T1000 (cell line): ENCODE measurements around the gene NDUFB10.
"Not testable (repeated sequence)": the region's sequence is repeated elsewhere in the genome, so short reads cannot be mapped to it uniquely, and the experiment has no call there.

Experiments used
- DNase-seq: peaks from one replicate; lab custom pipeline; 2025; ENCODE audit warnings: mixed read lengths; lab: John Stamatoyannopoulos, UW

The NDUFB10 gene

DNA sequence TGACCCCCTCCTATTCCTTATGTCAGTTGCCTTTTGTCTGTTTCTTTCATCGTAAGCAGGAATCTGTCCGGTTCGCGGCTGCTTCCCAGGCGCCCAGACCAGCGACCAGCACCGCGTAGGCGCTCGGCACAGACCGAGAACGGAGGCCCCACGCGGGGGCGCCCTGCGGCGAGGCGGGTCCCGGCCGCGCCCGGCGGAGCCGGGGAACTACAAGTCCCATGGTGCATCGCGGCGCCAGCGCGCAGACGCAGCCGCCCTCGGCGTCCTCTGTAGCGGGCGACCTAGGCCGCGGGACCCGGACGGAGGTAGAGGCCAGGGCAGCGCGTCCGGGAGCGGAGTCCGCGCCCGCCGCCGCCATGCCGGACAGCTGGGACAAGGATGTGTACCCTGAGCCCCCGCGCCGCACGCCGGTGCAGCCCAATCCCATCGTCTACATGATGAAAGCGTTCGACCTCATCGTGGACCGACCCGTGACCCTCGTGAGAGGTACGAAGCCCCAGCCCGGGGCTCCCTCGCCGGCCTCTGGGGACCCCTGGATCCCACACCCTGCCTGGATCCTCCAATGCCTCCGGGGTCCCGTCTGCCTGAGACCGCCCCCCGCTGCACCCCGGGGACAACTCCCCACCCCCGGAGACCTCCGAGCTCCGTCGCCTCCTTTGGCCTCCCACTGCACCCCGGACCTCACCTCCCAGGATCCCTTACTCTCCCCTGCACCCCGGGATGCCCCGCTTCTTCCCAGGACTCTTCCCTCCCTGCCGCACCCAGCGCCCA lies at the start of gene NDUFB10:
Gene NDUFB10, plus strand, starts transcription at position 270 of the 771 bp plus-strand sequence. Its CDS starts 87 bp downstream, at position 357.
- peak; percentile 88 for DNase-seq

DNA sequence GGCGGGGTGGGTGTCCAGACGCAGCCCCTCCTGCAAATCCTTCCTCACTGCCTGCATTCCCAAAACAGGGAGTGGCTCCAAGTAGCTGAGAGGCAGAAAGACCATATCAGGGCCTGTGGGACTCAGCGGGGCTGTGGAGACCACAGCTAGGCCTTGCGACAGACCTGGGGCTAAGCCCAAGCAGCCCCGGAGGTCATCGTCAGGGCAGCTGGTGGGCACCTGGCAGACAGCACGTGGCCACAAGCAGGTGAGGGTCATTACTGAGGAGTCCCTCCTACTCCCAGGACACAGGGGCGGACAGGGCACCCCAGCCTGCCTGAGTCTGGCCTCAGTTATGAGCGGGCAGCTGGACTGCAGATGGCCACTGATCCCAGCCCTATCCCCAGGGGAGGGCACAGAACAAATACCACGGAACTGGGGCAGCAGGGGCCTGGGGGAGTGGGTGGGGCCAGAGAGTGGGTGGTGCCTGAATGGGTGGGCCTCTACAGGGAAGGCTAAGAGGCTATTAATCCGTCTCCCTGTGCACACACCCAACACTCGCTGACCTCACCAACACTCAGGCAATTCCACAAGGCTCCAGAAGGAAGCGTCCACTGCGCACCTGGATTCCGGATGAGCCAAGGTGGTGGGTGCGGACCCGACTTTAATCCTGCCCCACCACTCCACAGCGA lies 49.6 kb upstream of the NDUFB10 start:
- no peak for DNase-seq

DNA sequence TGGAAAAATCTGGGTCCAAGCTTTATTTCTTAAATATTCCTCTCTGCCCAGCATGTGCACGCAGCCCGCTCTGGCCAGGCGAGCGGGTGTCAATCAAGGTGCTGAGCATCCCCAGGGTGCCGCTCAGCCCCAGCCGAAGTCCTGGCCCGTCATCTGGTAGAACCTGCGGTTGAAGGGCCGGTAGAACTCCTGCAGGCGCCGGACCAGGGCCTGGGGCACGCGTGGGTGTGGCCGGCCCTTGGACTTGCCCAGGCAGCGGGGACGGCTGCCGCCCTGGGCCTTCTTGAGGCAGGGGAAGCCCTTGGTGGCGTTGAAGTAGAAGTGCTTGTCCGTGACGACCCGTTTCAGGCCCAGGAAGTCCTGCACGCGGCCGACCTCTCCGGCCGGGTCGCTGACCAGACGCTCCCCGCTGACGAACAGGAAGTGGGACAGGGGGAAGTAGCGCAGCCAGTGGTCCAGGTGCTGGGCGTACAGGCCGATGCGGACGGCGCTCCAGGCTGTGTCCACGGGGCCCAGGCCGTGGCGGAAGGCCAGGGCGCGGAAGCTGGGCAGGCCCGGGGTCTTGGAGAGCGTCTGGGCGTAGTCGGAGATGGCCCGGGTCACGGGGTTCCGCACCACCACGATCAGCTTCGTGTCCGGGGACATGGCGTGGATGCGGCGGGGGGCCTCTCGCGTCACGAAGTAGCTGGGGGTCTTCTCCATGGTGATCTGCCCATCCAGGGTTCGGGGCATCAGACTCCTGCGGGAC lies 47.7 kb upstream of the NDUFB10 start:
- no peak for DNase-seq

DNA sequence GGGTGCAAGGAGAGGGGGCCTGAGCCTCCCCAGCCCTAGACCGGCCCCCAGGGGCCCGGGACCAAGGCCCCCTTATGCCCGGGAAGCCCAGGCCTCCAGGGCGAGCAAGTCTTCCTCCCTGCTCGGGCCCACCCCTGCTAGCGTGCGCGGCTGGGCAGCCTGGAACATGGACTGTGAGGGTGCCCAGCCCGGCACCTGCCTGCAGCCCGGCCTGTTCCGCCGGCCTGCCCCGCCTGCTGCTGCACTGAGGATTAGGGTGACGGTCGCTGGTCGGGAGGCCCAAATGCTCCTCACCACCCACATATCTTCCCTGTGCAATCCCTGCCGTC lies 47.2 kb upstream of the NDUFB10 start:
- no peak for DNase-seq

DNA sequence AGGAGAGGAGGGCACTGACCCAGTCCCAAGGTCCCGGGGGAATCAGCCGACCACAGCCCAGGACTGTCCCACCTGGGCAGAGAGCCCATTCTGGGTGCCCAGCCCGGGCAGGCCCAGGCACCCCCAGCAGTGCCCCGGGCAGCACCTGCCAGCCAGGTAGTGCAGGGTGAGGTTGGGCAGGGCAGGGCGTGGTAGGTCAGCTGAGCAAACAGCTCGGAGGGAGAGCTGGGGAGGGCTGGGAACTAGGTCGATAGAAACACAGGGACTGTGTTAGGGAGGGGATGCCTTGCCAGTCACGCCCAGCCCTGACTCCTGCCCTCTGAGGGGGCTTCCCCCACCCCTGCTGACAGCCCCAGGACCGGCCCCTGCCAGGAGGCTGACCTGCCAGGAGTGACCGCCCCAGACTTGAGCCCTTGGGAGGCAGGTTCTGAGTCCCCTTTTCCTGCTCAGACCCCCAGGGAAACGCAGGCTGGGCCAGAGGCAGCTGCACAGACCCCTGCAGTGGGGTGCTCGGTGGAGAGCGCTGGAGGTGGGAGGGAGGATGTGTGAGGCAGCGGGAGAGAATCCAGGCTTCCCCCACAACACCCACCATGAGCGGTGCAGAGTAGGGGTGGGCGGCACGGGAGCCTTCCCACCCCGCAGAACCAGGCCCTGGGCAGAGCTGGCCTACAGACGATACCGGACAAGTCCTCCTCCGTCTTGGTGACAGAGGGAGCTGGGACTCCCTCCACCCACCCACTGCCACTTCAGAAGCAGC lies 45.8 kb upstream of the NDUFB10 start:
- DNase-seq = no peak

DNA sequence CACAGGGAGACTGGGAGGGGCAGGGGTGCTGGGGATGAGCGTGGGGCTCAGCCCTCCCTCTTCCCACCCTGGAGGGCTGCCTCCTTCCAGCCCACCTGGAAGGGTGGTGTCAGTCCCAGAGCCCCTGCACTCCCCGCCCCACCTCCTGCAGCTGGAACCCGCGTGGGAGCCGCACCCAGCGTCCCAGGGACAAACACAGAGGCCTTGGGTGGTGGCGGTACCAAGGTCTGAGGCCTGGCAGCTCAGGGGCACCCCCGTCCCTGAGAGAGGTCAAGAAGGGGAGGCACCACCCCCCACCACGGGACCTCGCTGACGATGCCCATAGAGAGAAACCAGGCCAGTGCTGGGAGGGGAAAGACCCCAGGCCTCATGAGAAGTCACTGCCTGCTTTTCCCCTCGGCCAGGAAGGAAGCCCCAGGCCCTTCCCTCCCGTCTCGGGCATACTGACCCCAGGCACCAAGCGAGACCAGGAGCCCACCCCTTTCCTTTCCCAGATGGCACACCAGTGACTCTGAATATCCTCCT lies 45.2 kb upstream of the NDUFB10 start:
- no peak for DNase-seq

DNA sequence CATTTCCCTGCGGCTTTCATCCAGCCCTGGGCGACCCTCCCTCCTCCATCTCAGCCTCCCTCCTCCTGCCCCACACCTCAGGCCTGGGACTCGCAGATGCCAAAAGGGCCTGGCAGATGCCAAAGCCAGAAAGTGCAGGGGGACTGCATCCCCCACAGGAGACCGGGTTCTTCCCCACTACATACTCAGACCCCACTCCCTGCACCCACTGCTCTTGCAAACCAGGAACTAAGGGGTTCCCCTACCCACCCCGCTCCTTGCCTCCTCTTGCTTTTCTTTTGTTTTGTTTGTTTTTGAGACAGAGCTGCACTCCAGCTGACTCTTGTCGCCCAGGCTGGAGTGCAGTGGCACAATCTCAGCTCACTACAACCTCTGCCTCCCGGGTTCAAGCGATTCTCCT lies 44.4 kb upstream of the NDUFB10 start:
- no peak for DNase-seq

DNA sequence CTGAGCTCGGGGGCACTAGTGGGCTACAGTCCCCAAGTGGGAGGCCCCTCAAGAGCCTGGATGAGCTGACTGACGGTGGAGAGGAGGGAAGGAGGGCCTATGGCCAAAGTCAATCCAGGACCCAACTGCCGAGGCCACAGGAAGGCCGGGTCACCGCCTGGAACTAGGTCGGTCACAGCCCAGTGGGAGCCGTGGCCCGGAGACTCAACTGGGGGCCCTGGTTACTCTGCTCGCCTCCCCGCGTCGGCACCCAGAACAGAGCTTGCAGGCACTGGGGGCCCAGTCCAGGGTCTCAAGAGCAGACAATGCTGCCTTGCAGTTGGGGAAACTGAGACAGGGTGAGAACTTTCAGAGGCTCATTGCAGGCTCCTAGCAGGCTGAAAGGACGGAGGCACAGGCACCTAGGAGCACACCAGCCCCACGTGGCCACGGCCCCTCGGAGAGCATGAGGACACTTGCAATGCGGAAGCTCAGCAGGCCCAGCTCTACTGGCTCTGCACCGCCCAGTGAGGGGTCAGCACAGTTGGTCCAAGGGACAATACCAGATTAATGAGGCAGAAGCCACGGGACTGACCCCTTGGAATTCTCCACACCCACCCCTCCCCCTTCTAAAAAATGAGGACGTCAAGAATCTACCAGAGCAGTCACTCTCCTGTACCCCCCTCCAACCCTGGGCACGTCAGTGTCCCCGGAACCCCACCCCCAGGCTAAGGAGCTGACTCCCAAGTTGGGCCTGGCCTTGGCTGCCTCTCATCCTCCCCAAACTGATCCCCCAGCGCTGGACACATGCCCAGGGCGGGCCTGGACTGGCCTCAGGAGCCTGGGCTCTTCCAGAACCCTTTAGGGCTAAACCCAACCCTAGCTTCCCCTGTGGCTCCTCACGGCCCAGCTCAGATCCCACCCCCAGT lies 43.4 kb upstream of the NDUFB10 start:
- no peak for DNase-seq

DNA sequence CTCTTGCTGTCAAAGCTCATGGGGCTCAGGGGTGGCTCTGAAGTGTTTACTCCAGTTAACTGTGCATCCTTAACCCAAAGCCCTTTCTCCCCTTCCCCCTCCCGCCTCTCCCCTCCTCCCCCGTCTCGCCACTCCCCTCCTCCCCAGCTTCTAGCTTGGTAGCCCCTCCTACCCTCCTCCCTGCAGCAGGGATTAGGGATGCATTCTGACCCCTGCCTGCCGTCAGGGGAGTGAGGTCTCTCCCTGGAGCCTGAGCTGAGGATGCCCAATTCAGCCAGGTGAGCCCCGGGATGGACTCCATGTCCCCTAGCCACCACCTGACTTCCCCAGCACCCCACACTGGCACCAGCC lies 42.7 kb upstream of the NDUFB10 start:
- DNase-seq = no peak

DNA sequence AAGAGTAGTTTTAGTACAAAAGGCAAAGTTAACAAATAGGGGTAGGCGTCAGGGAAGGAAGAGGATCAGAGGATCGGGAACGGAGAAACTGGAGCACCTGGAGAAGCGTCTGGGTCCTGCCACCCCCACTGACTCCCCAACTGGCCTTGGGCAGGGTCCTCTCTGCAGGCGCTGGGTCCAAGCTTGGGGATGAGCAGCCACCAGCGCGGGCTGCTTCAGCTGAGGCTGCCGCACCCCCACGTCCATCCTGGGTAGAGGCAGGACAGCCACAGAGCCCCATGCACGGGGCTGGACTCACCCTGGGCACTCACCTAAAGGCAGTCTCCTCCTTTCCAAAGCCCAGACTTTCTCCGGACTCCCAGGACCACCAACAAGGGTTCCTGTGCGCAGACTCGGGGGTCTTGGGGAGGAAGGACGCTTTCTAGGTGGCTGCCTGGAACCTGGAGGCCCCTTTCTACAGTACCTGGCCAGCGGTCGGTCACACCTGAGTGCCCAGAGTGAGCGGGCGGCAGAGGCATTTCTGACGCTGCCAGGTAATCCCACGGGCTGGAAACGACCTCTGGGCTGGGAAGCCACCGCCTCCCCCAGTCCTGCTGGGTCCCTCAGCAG lies 42.2 kb upstream of the NDUFB10 start:
- DNase-seq = no peak

DNA sequence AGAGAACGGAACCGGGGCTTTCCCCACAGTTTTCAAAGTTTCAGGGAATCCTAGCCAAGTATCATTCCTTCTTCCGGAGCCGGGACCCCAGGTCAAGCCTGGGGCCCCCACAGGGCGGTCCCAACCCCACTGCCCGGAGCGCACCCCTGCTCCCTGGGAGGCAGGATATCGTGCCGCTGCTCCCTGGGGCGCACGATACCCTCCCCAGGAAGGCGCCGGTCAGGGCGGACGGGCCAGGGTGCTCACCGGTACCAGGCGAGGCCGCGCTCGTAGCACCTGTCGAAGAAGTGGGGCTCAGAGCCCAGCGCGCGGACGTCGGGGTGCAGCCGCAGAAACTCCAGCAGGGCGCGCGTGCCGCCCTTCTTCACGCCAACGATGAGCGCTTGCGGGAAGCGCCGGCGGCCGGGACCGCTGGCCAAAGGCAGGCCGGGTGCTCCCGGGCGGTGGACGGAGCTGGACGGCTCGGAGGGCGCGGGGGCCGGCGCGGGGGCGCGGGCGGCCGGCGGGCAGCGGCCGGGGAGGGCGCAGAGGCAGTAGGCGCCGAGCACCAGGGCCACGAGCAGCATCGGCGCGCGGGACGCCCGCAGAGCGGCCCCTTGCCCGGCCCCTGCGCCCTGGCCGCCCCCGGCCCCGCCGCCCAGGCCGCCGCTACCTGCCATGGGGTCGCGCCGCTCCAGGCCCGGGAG lies 41.5 kb upstream of the NDUFB10 start:
- no peak for DNase-seq

DNA sequence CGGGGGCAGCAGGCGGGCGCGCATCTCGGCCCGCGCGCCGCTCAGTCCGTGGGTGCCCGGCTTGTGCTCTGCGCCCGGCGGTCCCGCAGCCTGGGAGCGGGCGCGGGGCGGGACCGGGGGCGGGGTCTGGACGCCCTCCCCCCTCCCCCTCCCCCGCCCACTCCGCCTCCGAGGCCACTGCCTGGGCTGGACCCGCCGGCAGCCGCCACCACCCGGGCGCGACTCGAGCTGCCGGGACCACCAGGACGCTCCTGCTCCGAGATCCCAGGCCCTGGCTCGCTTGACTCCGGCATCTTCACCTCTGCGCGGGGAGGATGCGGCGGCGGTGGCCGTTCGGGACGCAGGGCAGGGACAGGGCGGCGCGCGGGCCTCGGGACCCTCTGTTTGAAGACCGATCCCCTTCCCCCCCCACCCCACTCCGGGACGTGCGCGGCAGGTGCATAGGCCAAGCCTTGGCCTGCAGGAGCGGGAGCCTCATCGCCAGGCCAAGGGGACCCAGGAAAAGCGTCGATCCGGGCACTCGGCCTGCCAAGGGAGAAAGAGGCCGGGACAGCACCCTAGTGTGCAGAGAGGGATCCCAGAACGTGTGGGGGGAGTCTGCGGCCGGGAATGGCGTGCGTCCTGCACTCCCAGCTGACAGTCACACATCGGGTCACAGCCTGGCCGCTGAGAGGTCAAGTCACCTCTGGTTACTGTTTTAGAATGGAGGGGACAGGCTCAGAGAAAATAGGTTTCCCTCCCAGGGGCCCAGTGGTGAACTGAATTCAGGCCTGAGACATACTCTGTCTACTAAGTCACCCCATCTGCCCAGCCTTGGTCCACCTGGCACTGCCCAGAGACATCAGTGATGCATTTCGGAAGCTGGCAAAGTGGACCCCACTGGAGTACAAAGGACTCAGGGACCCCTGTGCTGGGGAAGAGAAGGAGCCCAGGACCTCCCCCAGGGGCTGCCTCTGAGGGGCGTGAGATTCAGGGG lies 40.7 kb upstream of the NDUFB10 start, which contains the start of gene HS3ST6:
Gene HS3ST6, minus strand, starts transcription at position 65 of the 976 bp plus-strand sequence. CDS start 92 bp downstream, outside the sequence.
- DNase-seq = no peak

DNA sequence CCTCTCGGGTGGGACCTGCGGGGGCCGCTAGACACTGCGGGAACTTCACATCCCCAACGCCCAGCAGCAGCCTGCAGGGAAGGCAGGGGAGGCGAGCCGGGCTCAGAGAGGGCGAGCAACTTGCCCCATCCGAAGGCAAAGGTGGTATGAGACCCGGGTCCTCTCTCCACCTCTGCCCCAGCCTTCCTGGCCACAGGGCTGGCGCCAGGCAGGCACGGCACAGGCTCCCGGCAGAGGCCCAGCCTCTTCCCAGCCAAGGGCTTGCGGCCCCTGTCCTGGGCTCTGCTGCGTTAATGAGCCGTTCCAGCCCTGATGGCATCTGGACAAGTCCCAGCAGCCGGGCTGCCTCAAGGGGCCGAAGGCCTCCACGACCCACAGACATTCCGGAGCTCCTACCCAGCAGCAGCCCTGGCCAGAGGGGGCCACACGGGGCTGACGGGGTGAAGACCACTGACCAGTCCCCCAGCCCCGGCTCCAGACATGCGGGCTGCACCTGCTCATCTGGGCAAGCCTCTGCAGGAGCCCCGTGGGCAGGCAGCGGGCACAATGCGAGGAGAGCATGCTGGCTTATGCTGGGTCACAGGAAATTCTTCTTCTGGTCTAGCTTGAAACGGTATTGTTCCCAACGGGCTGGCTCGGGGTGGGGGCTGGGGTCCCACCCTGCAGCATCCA lies 39.9 kb upstream of the NDUFB10 start:
- no peak for DNase-seq

DNA sequence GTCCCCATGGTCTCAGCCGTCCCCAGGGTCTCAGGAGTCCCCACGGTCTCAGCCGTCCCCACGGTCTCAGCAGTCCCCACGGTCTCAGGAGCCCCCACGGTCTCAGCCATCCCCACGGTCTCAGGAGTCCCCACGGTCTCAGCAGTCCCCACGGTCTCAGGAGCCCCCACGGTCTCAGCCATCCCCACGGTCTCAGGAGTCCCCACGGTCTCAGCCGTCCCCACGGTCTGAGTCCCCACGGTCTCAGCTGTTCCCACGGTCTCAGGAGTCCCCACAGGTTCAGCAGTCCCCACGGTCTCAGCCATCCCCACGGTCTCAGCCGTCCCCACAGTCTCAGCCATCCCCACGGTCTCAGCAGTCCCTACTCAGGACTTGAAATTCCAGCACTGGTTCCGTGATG lies 39.2 kb upstream of the NDUFB10 start:
- not testable (repeated sequence) for DNase-seq

DNA sequence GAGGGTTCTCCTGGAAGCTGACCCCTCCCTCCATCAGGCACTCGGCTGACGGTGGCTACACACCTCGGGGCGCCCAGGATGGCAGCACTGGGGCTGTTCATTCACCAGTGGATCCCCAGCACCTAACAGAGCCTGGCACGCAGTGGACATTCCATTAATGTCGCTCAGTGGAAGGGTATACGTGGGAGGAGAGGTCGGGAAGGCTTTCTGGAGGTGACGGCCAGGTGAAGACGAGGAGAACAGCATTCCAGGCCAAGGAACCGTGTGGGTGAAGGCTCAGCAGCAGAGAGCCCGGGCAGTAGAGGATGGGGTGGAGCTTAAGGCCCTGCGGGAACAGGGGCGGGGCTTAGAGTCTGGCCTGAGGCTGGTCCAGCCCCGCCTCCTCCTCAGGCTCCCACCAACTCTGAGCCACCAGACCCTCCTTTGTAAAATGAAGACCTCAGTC lies 38.6 kb upstream of the NDUFB10 start:
- no peak for DNase-seq

DNA sequence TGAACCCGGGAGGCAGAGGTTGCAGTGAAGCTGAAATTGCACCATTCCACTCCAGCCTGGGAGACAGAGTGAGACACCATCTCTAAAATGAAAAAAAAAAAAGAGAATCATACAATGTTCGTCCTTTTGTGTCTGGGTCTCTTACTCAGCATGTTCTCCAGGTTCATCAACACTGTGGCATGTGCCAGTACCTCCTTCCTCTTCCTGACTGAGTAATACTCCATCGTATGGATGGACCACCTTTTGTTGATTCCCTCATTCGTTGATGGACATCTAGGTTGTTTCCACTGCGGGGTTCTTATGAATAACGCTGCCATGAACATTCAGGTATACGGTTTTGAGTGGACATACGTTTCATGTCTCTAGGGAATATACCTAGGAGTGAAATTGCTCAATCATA lies 37.0 kb upstream of the NDUFB10 start:
- no peak for DNase-seq

DNA sequence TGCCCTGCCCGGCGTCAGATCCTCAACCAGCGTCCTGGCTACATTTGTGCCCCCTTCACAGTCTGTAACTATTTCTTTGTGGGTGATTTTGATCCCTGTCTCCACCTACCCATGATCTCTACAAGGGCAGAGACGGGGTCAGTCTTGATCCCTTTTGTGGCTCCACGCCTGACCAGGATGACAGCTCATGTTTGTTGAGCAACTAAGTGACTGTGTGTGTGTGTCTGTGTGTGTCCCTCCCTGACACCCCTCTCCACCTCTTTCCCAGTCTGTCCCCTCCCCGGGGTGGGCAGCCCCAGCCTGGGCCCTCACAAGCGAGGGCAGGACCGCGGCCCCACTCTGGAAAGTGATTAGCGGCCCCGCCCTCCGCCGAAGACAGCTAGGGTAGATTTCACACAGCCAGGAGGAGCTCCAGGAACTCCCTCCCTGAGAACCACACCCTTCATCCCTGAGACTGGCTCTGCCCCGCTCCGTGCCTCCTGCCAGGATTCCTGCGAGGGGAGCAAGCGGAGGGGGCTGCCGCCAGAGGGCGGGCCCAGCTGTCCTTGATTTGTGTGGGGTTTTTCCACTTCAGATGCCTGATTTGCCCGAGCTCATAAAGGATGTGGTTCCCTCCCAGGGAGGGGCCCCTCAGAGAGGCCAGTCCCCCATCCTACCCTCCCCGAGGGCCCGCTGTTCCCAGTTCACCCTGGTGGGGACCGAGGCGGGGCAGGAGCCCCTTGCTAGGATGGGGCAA lies 35.9 kb upstream of the NDUFB10 start:
- DNase-seq = no peak
